IMR-90 (cell line): ENCODE data around the gene MON2. TPM values are rescaled to one million over a fixed set of nuclear protein-coding genes. Genes with fewer than 3 reads are reported as not detected.
A peak's percentile ranks its signal among the peaks of the same experiment; 100 is the strongest.

Source experiments
- ATAC-seq: fragments of 200-7000 bp; cut with Tn5 transposase; 2 replicates; pipeline ENCODE4 v1.9.1; 2020; ENCODE audit warnings: low read depth, mild to moderate bottlenecking, moderate library complexity
- BruUV-seq: library from RNA; stranded (reverse); fragments of 400-500 nt; replicated peaks from 2 replicates; lab custom pipeline; 2021; lab: Mats Ljungman, UMichigan
- CTCF ChIA-PET: fragments of 300-600 bp; formaldehyde crosslinking; extraction: SDS; loops from one replicate; lab custom pipeline; 2021; ENCODE audit warnings: antibody characterized with exemption; lab: Yijun Ruan, JAX
- POLR2A ChIA-PET: fragments of 300-600 bp; sonication (Branson Sonifier 250); formaldehyde crosslinking; loops from one replicate; lab custom pipeline; 2022; ENCODE audit warnings: antibody characterized with exemption; ENCODE audit not compliant: unreplicated experiment; lab: Charles Lee
- DNase-seq: peaks from one replicate; pipeline ENCODE4 v3.0.0; 2013
- H2AFZ ChIP-seq: replicated peaks from 2 replicates; pipeline ENCODE3; 2013; ENCODE audit warnings: low read length, mild to moderate bottlenecking; ENCODE audit not compliant: poor library complexity
- H2AK5ac ChIP-seq: 2 replicates; pipeline ENCODE4 v1.6.1; 2013; ENCODE audit warnings: low read depth, low read length, inconsistent platforms
- H2AK9ac ChIP-seq: replicated peaks from 2 replicates; pipeline ENCODE3; 2013; ENCODE audit warnings: mild to moderate bottlenecking, low read depth, low read length, moderate library complexity; ENCODE audit not compliant: poor library complexity
- H2BK120ac ChIP-seq: 2 replicates; pipeline ENCODE4 v1.6.1; 2013; ENCODE audit warnings: low read depth, low read length, inconsistent platforms
- H2BK15ac ChIP-seq: 3 replicates; pipeline ENCODE4 v1.6.1; 2013; ENCODE audit warnings: low read depth, low read length, inconsistent platforms
- H2BK20ac ChIP-seq: 2 replicates; pipeline ENCODE4 v1.6.1; 2013; ENCODE audit warnings: low read depth, mild to moderate bottlenecking, inconsistent platforms, low read length, moderate library complexity
- H2BK5ac ChIP-seq: 2 replicates; pipeline ENCODE4 v1.6.1; 2013; ENCODE audit warnings: mild to moderate bottlenecking, low read depth, low read length, inconsistent platforms; ENCODE audit not compliant: poor library complexity, severe bottlenecking
- H3K14ac ChIP-seq: replicated peaks from 2 replicates; pipeline ENCODE4 v1.6.1; 2013; ENCODE audit warnings: low read depth, low read length, inconsistent platforms
- H3K18ac ChIP-seq: 2 replicates; pipeline ENCODE4 v1.6.1; 2013; ENCODE audit warnings: low read depth, low read length, control low read depth
- H3K23ac ChIP-seq: 2 replicates; pipeline ENCODE4 v1.6.1; 2013; ENCODE audit warnings: low read depth, low read length, inconsistent platforms
- H3K27ac ChIP-seq: 2 replicates; pipeline ENCODE4 v1.5.1; 2013; ENCODE audit warnings: mild to moderate bottlenecking, control low read depth, low read length; ENCODE audit not compliant: insufficient read depth
- H3K27me3 ChIP-seq: 2 replicates; pipeline ENCODE4 v1.6.1; 2013; ENCODE audit warnings: low read length; ENCODE audit not compliant: control insufficient read depth, insufficient read depth
- H3K36me3 ChIP-seq: 2 replicates; pipeline ENCODE4 v1.6.1; 2013; ENCODE audit warnings: low read length, mixed read lengths; ENCODE audit not compliant: control insufficient read depth, insufficient read depth
- H3K4ac ChIP-seq: 2 replicates; pipeline ENCODE4 v1.6.1; 2013; ENCODE audit warnings: low read depth, low read length, inconsistent platforms
- H3K4me1 ChIP-seq: 2 replicates; pipeline ENCODE4 v1.6.1; 2013; ENCODE audit warnings: low read length, mixed read lengths; ENCODE audit not compliant: control insufficient read depth, insufficient read depth
- H3K4me2 ChIP-seq: 2 replicates; pipeline ENCODE4 v1.6.1; 2013; ENCODE audit warnings: low read depth, mild to moderate bottlenecking, control low read depth, low read length, moderate library complexity
- H3K4me3 ChIP-seq: 2 replicates; pipeline ENCODE4 v1.5.1; 2013; ENCODE audit warnings: low read depth, mild to moderate bottlenecking, control low read depth, low read length, moderate library complexity; ENCODE audit not compliant: insufficient read depth
- H3K56ac ChIP-seq: 2 replicates; pipeline ENCODE4 v1.6.1; 2013; ENCODE audit warnings: low read length, inconsistent platforms; ENCODE audit not compliant: insufficient read depth; ENCODE audit errors: extremely low read depth
- H3K79me1 ChIP-seq, 2 experiments: 2 replicates each; pipeline ENCODE4 v1.6.1; 2013; ENCODE audit warnings: low read length in 2 of 2, inconsistent platforms in 1 of 2, low read depth in 1 of 2
- H3K9ac ChIP-seq: 2 replicates; pipeline ENCODE4 v1.6.1; 2013; ENCODE audit warnings: low read depth, low read length, control low read depth
- H3K9me1 ChIP-seq: 2 replicates; pipeline ENCODE4 v1.6.1; 2013; ENCODE audit warnings: low read length, inconsistent platforms; ENCODE audit not compliant: insufficient read depth
- H3K9me3 ChIP-seq: 2 replicates; pipeline ENCODE4 v1.6.1; 2013; ENCODE audit warnings: low read length; ENCODE audit not compliant: control insufficient read depth, insufficient read depth
- H4K20me1 ChIP-seq: 2 replicates; pipeline ENCODE4 v1.6.1; 2013; ENCODE audit warnings: low read length, inconsistent platforms; ENCODE audit not compliant: insufficient read depth
- H4K5ac ChIP-seq: 2 replicates; pipeline ENCODE4 v1.6.1; 2013; ENCODE audit warnings: mild to moderate bottlenecking, low read depth, low read length, control low read depth
- H4K8ac ChIP-seq, 2 experiments: 2 replicates each; pipeline ENCODE4 v1.6.1; 2013; ENCODE audit warnings: low read depth in 2 of 2, low read length in 2 of 2, control low read depth in 1 of 2, inconsistent platforms in 1 of 2
- H4K91ac ChIP-seq: 2 replicates; pipeline ENCODE4 v1.6.1; 2013; ENCODE audit warnings: low read depth, low read length, inconsistent platforms; ENCODE audit not compliant: insufficient read depth
- MAFK ChIP-seq: IDR thresholded peaks from 2 replicates; pipeline ENCODE4 v1.6.1; 2012; ENCODE audit warnings: low read depth, low read length, improper control_type of control experiment
- RFX5 ChIP-seq: IDR thresholded peaks from 2 replicates; pipeline ENCODE4 v1.8.0; 2012; ENCODE audit warnings: low read depth, mild to moderate bottlenecking, low read length, moderate library complexity
- USF2 ChIP-seq: fragments of 150-350 bp; IDR thresholded peaks from 2 replicates; pipeline ENCODE4 v1.6.1; 2017; ENCODE audit warnings: mild to moderate bottlenecking, antibody characterized with exemption, low read length, low read depth
- WGBS, 2 experiments: methylation state at CpG; one replicate each; pipeline versions ENCODE4 v1.1.5 to v1.1.7; 2013; ENCODE audit warnings: missing lambda C conversion rate in 2 of 2; ENCODE audit not compliant: insufficient read length in 1 of 2; ENCODE audit errors: extremely low coverage in 2 of 2; 5-methylcytosine and 5-hydroxymethylcytosine counted together
- dilution Hi-C: fragments of 300-500 bp; cut with HindIII; formaldehyde crosslinking; loops from one replicate; pipeline ENCODE4 v1.14.3; 2018; ENCODE audit warnings: low sequenced_read_pairs; ENCODE audit not compliant: unreplicated experiment
- in situ Hi-C: fragments of 300-500 bp; cut with MboI; formaldehyde crosslinking; loops from 3 replicates; pipeline ENCODE4 v1.14.3; 2019; ENCODE audit warnings: low sequenced_read_pairs, inconsistent platforms, mixed read lengths
- intact Hi-C: fragments of 100-400 bp; cut with micrococcal nuclease; formaldehyde crosslinking; loops from 2 replicates; pipeline ENCODE4 v1.10.0; 2022
- polyA plus RNA-seq, 3 experiments: library from polyadenylated mRNA; depleted of rRNA; stranded (reverse); fragments of >200 nt; gene quantifications; 2 replicates each; pipeline ENCODE4 v1.2.3, GENCODE V29; 2012; ENCODE audit warnings: low replicate concordance in 1 of 3
- total RNA-seq: library from RNA; depleted of rRNA; stranded (reverse); fragments of >200 nt; gene quantifications from 2 replicates; pipeline ENCODE4 v1.2.3, GENCODE V29; 2012

The MON2 gene
- total and polyA plus RNA-seq, 2 of the 4 experiments (the other 2 are of a cell fraction) = 13.2 to 39.3 TPM

- ATAC-seq = no peak
- H3K9ac ChIP-seq = no peak overlapping the region
- H4K5ac ChIP-seq = no peak overlapping the region
- no peak overlapping the region for H2AFZ ChIP-seq
- H2AK9ac ChIP-seq = no peak overlapping the region
- no peak overlapping the region for H3K18ac ChIP-seq
- intact Hi-C loops (no loop called here), dilution Hi-C loops (loop anchor here (25.0 kb wide), 1 partner anchor 211 kb away; no protein-coding TSS in a partner anchor), in situ Hi-C loops (loop anchor here (25.0 kb wide), 1 partner anchor 486 kb away; no protein-coding TSS in a partner anchor)
- no peak overlapping the region for H3K4me2 ChIP-seq
- BruUV-seq = no TSS peak
- H2BK20ac ChIP-seq = no peak overlapping the region
- TF ChIP-seq MAFK = peak; percentile 61
- no peak for TF ChIP-seq RFX5
- no peak for TF ChIP-seq USF2
- H3K56ac ChIP-seq = no peak overlapping the region
- no CpG with 5 or more reads among the region's 1 CpG for WGBS, 2 experiments
- DNase-seq = no peak
- no peak overlapping the region for H3K4ac ChIP-seq
- no peaks in the 10 kb centered on the region for H3K9me3 ChIP-seq
- H2BK15ac ChIP-seq = no peak overlapping the region
- H3K27me3 ChIP-seq = no peaks in the 10 kb centered on the region
- H3K9me1 ChIP-seq = no peaks in the 10 kb centered on the region
- H3K23ac ChIP-seq = no peak overlapping the region
- no peak overlapping the region for H3K4me3 ChIP-seq
- H2BK5ac ChIP-seq = no peak overlapping the region
- peaks cover 10% of the 10 kb centered on the region for H3K36me3 ChIP-seq
- H4K91ac ChIP-seq = no peak overlapping the region
- H3K79me1 ChIP-seq = no peaks in the 10 kb centered on the region; a peak in 1 of 4 replicates
- no peak overlapping the region for H4K8ac ChIP-seq
- no peak overlapping the region for H2AK5ac ChIP-seq
- H4K20me1 ChIP-seq = no peaks in the 10 kb centered on the region; the same call in 1 of the 2 replicates
- H3K4me1 ChIP-seq = no peaks in the 10 kb centered on the region
- H3K14ac ChIP-seq = no peak overlapping the region
- POLR2A ChIA-PET = no interaction called here
- H2BK120ac ChIP-seq = no peak overlapping the region
- H3K27ac ChIP-seq = no peak overlapping the region
- CTCF ChIA-PET = no interaction called here
Measured at GRCh38 chr12:62576503-62576902, 109.9 kb downstream of the MON2 start.
